OCI-LY7 (cell line): ENCODE results near the gene COL4A2.

Experiments used
- EZH2phosphoT487 ChIP-seq: fragments of 200-600 bp; sonication (generic); IDR thresholded peaks from 2 replicates; pipeline ENCODE4 v1.6.1; 2018; ENCODE audit warnings: low read depth, borderline replicate concordance, mild to moderate bottlenecking, mixed run types, antibody characterized with exemption, low read length, moderate library complexity, mixed read lengths
- TF ChIP-seq, protein P1 (sequence below): fragments of 200-600 bp; sonication (generic); conservative IDR thresholded peaks from 2 replicates; pipeline ENCODE4 v1.5.1; 2014; ENCODE audit warnings: mild to moderate bottlenecking, antibody characterized with exemption, low read length, moderate library complexity, mixed read lengths

DNA sequence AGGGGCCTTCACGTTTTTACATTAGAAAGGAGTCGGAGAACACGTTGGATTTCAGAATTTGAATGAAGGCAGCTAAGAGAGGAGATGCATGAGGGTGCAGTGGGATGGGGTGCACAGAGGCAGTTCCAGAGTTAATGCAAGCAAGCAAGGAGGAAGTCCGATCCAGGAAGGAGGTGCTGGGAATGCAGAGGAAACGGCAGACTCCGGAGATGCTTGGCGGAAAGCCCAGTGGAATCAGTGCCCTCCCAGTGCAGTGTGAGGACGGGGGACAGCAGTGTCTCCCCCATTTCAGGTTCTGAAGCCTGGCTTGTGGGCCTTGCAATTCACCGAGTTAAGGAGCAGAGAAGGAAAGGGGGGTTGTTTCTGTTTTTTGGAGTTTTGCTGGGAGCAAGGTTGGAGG is 100.4 kb downstream of the COL4A2 start:
- TF ChIP-seq, protein P1, sequence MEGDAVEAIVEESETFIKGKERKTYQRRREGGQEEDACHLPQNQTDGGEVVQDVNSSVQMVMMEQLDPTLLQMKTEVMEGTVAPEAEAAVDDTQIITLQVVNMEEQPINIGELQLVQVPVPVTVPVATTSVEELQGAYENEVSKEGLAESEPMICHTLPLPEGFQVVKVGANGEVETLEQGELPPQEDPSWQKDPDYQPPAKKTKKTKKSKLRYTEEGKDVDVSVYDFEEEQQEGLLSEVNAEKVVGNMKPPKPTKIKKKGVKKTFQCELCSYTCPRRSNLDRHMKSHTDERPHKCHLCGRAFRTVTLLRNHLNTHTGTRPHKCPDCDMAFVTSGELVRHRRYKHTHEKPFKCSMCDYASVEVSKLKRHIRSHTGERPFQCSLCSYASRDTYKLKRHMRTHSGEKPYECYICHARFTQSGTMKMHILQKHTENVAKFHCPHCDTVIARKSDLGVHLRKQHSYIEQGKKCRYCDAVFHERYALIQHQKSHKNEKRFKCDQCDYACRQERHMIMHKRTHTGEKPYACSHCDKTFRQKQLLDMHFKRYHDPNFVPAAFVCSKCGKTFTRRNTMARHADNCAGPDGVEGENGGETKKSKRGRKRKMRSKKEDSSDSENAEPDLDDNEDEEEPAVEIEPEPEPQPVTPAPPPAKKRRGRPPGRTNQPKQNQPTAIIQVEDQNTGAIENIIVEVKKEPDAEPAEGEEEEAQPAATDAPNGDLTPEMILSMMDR, result no peak
- TF ChIP-seq EZH2phosphoT487, result no peak
